HG03108 (cell line): ENCODE data around the gene LIMA1.
"Not testable (repeated sequence)": the region's sequence is repeated elsewhere in the genome, so short reads cannot be mapped to it uniquely, and the experiment has no call there.

ENCODE experiments used
- ATAC-seq: cut with Tn5 transposase; IDR thresholded peaks from one replicate; pipeline ENCODE4 v1.9.1; 2021; ENCODE audit warnings: moderate library complexity; ENCODE audit not compliant: unreplicated experiment

LIMA1 gene

DNA sequence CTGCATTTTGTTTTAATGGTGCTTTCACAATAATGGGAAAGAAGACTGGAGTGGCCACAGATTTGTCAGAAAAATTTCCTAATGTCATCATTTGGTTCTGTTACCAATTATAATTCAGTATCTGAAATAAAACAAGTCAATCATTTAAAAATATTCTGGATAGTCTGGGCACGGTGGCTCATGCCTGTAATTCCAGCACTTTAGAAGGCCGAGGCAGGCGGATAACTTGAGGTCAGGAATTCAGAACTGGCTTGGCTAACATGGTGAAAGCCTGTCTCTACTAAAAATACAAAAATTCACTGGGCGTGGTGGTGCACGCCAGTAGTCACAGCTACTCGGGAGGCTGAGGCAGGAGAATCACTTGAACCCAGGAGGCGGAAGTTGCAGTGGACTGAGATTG is 4.0 kb upstream of the LIMA1 start:
- no peak for ATAC-seq

DNA sequence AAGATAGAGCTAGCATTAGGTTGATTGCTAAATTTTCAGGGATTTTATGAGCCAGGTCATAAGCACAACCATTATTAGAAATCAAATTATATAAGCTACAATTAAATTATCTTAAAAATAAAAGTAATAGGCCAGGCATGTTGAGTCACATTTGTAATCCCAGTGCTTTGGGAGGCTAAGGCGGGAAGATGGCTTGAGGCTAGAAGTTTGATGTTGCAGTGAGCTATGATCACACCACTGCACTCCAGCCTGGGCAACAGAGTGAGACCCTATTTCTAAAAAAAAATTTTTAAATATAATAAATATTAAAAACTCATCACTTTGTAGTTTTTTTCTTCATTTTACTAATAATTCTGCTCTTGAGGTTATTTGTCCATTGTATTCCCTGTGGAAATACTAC is 1.9 kb upstream of the LIMA1 start:
- ATAC-seq: no peak

DNA sequence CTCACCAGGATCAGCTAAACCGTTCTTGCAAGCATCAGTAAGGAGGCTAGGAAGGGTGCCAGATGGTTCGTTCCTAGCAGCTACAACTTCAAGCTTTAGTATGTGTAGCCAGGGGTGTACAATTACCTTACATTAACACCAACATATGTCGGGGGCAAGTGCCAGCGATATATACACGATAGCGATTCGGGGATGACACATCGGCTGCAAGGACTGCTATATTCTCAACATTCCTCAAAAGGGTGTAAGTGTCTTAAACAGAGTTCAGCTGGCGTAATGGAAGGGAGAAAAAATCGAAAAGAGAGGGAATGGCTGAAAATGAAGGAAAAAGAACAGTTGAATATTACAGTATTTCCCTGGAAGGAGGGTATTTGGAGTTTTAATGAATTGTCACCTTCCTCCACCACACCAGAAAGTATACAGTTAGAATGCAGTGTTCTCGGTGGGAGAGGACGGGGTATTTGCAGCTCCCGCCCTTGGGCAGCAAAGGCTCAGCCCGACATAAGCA is 545 bp downstream of the LIMA1 start:
- no peak for ATAC-seq

DNA sequence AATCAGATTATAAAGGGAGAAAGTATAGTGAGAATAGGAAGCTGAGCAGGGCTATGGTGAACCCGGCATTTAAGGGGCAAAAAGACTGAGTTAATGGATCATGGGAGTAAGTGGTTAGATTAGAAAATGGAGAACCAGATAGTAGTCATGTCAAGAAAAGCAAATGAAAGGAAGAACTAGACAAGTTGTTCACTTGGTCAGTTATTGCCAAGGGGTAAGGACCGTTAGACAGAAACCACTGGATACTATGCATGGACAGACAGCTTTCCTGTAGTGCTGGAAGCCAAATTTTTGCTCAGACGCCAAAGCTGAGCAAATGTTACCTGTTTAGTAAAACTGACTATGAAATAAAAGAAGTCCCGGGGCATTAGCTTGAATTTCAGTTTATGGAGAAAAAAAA is 3.8 kb downstream of the LIMA1 start:
- ATAC-seq: no peak

DNA sequence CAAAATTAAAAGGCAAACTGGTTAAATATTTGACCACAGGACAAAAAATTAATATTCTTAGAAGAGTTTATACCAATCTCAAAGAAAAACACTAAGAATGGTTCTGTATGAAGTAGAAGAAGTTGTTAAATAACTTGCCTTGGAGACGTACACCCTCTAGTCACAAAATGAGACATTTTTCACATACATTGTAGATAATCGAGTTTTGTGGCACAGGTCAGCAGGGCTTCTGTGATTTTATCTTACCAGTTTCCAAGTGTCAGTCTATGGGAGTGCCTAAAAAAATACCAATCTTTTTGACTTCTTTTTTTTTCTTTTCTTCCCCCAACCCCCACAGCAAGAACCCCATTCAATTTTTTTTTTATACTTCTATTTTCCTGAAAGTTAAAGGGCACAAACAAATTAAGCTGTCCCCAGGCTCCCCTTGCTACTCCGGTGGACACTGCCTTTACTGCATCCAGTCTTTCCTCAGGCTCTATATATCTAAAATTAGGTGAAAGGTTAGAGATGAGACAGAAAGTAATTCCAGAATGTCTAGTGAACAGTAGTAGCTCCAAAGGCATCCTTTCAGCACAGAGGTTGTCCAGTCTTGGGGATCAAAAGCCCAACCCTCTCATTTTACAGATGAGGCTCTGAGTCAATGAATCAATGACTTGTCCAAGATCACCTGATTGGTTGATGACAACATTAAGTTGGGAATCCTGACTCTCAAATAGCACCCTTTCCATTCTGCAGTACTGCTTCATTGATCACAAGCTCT is 6.2 kb downstream of the LIMA1 start:
- no peak for ATAC-seq

DNA sequence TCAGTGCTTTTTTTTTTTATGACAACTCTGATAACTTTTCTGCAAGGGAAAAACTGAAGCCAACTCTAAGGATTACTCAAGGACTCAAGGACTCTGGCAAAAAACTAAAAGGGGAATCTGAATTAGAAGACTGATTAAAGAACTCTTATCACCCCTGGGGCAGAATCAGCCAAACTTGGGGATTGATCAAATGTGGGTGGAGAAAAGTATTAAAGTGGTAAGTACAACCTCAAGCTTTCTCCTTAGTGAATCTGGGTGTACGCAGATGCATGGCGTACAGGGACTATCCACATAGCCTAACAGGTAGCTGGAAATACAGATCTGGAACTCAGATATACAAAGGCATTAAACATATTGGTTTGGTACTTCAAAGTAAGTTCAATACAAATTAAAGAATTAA is 7.3 kb downstream of the LIMA1 start:
- no peak for ATAC-seq

DNA sequence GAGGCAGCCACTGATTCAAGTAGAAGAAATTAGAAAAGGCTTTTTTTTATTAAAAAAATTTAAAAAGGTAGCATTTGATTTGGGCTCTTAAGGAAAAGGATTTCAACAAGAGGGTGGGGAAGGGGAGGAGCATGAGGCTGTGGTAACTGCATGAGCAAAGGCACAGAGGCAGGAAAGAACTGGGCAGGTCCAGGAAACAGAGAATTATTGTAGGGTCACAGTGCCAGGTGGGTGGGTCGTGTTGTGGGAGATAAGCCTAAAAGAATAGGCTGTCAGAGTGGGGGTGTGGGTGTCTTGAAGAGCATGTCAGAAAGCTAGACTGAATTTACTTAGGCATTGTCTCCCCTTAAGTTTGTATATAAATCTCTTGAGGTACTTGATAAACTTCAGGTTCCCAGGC is 7.8 kb downstream of the LIMA1 start:
- no peak for ATAC-seq

DNA sequence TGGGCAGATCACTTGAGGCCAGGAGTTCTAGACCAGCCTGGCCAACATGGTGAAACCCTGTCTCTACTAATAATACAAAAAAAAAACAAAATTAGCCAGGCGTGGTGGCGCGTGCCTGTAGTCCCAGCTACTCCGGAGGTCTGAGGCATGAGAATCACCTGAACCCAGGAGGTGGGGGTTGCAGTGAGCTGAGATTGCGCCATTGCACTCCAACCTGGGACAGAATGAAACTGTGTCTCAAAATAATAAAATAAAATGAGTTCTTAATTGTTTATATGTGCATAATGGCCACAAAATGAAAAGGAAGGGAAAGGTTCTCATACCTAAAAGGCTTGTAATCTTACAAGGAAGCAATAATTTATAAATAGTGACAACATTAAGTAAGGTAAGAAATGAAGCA is 8.2 kb downstream of the LIMA1 start:
- not testable (repeated sequence) for ATAC-seq

DNA sequence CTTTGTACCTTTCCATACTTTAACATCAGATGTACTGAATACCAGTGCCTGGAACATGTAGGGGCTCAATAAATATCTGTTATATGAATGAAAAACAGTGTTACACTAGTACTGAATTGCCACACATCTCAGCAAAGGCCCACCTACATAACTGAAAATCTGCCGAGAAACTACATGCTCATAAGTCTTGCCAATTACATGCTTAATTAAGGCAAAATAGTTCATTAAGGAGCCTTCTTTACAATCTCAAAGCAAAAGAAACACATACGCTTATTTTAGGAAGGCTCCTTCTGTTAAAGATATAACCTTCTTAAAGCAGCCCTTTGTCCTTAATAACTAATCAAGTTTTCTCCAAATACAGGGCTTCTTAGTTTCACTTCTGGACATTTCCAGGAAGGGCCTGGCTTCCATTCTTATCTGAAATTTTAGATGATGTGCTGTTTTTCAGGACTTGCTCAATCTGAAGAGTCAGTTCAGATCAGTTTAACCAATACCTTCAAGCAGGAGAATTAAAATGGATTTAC is 11.5 kb downstream of the LIMA1 start:
- ATAC-seq: no peak

DNA sequence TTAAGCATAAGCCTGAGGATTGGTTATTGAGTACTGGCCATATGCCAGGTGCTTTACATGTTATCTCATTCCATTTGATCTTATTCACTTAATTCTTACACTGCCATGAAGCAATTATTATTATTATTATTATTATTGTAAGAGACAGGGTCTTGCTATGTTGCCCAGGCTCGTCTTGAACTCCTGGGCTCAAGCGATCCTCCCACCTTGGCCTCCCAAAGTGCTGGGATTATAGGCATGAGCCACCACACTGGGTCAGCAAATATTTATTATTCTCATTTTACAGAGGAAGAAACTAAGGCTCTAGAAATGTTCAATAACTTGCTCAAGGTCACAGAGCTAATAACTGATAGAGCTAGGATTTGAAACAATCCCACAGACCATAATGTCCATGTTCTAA is 14.8 kb downstream of the LIMA1 start:
- ATAC-seq: no peak

DNA sequence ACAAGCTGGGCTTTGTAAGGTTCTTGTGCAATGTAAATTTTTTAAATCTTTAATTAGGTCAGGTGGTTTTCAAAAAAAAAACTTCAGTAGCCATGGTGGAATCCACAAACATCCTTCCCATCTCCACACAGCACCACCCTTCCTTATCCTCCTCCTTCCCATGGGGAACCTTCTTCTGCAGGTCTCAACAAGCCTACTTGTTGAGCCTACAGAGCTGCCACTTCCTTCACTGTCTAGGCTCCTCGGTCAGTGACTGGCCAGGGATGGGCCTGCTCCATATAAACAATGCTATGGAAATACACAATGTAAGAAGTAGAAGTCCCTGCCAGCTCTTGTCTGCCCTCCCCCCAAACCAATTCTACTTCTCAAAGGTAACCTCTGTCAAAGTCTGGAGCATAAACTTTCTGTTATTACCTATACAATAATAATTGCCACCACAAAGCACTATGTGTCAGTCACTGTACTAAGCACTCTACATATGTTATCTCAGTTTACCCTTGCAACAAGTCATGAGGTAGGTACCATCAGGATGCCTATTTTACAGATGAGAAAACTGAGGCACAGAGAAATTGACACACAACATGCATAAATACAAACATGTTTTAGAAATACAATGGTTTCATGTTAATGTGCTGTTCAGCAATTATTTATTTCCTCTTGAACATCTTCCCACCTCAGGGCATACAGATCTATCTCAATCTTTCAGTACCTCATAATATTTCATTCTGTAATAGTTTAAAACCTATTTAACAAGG is 17.4 kb downstream of the LIMA1 start:
- no peak for ATAC-seq

DNA sequence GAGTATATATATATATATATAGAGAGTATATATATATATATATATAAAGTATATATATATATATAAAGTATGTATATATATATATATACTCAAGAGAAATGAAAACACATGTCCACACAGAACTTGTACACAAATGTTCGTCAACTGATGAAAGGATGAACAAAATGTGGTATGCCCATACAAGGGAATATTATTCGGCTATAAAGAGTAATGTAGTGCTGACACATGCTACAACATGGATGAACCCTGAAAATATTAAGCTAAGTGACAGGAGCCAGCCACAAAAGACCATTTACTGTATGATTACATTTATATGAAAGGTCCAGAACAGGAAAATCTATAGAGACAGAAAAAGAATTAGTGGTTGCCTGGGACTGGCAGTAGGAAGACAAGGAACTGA is 19.5 kb downstream of the LIMA1 start:
- ATAC-seq: no peak

DNA sequence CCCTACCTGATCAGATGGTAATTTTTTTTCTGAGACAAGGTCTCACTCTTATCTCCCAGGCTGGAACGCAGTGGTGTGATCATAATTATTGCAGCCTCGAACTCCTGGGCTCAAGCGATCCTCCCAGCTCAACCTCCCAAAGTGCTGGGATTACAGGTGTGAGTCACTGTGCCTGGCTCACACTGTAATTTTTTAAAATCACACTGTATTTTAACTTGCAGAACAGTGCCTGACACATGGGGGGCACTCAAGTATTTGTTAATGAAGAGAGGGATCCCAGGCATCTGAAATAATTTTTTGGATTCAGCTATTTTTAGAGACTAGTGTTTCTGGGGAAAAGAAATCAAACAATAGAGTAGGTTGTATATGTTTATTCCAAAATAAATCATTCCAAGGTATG is 21.7 kb downstream of the LIMA1 start:
- ATAC-seq: no peak

DNA sequence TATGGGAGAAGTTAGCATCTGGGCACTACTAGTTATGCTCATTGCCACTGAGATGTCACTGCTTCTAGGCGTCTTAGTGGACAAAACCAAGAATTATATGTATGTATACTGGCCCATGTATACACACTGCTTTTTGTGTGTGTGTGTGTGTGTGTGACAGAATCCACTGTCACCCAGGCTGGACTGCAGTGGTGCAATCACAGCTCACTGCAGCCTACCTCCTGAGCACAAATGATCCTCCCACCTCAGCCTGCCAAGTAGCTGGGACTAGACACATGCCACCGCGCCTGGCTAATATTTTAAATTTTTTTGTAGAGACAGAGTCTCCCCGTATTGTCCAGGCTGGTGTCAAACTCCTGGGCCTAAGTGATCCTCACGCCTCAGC is 25.2 kb downstream of the LIMA1 start:
- ATAC-seq: no peak

DNA sequence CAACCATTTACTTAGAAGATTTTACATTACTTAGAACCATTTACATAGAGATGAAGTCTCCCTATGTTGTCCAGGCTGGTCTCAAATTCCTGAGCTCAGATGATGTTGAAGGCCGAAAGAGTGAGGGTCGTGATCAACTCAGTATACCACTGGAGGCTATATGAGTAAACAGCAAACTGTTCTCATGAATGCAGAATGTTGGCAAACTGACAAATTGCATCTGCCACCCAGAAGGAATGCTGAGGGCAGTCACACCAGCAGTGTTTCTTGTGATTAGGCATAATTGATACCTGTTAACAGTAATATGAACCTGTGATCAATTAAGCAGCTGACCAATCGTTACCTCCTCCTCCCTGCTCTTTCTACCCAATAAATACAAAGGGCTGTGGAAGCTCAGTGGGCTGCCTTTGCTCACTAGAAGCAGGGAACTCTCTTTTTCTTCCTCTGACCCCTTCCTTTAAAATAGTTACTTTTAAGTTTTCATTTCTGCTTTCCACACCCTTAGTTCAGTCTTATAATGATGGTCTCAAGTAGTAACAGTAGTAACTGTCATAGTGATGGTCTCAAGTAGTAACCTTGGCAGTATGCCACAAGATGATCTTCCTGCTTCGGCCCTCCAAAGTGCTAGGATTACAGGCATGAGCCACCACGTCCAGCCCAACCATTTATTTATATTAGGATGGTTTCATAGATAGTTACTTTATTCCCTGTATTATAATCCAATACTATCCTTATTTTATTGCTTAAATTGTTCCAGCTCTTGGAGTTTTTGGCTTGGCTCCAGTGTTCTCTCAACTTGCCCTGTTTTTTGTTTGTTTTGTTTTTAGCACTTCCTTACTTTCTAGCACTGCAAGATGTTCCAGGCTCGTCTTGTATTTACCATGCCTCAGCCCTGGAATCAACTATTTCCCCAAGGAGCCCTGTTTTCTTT is 25.8 kb downstream of the LIMA1 start:
- no peak for ATAC-seq

DNA sequence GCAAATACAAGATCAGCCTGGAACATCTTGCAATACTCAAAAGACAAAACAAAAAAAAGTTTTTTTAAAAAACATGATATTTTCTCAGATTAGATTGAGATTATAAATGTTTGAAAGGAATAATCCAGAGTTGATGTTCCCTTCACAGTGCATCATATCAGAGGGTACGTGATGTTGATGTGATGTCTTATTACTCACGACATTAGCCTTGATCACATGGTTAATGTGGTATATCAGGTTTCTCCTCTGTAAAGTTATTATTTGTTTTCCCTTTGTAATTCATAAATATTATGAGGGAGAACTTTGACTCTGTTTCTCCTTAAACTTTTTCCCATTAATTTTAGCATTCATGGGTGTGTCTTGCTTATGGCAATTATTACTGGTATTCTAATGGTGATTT is 26.6 kb downstream of the LIMA1 start:
- ATAC-seq: no peak

DNA sequence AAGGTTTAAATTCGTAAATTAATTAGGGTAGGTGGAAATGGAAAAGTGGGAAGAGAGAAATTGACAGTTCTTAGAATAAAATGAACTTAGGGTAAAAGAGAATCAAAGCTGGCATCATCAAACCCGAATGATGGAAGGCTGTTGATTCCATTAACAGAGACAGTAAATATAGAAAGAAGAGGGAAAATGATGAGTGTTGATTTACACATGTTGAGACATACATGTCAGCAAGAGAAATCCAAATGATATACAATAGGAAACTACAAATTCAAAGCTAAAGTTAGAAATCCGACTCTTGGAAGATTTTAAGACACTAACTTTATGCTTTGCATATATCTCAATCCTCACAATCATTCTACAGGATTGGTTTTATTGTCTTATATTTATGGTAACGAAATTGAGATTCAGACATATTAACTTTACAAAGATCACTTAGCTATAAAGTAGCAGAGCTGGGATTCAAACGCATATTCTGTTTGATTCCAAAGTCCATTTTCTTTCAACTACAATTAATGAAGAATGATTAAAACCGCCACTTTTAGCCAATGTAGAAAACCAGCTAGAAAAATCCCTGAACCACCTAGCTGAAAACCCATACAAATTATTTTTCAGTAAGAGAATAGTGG is 30.2 kb downstream of the LIMA1 start:
- ATAC-seq: no peak

DNA sequence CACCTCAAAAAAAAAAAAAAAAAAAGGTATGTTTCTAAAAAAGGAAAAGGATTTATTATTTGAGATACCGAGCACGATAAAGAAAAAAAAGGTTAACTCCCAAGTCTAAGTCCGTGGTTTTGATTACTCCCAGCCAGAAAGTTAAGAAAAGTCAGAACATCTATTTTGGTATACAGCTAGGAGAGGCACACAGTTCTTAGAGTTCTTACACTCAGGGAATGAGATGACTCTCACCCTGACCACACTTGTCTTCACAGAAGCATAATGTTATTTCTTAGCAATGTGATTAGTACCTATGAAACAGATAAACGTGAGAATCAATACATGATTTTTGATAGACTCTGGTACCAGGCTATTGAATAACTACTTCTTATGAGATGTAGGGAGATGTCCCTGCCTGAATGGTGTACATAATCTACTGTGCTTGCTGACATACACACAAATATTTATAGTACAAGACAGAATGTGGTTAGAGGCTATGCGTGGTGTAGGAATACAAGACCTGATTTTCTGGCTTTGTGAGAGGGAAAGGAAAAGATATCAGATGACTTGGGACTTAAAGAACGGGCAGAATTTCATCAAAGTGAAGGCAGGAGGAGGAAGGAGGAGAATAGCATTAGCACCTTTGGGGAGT is 31.6 kb downstream of the LIMA1 start:
- ATAC-seq: no peak

DNA sequence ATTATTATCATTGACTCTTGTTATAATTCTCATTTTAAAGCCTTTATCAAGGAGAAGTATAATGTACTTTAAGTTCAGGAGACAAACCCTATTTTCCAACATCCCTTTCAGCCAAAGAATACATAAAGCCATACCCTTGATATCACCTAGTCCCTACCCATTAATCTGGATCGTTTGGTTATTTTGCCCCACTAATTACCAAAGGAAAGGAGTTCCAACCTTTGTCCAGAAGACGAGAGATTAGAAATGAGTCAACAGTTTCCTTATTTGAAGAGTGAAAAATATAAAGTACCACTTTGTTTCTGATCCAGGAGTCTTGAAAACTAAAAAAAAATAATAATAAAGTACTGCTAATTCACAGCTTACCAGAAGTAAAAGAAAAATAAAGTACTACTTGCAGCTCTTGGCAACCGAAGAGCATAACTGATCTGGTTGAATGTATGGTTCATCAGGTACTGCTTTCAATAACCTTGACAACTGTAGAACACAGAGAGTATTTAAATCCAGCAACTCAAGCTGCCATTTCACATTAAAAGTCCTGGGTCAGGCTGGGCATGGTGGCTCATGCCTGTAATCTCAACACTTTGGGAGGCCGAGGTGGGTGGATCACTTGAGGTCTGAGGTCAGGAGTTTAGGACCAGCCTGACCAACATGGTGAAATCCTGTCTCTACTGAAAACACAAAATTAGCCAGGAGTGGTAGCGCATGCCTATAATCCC is 33.7 kb downstream of the LIMA1 start:
- no peak for ATAC-seq

DNA sequence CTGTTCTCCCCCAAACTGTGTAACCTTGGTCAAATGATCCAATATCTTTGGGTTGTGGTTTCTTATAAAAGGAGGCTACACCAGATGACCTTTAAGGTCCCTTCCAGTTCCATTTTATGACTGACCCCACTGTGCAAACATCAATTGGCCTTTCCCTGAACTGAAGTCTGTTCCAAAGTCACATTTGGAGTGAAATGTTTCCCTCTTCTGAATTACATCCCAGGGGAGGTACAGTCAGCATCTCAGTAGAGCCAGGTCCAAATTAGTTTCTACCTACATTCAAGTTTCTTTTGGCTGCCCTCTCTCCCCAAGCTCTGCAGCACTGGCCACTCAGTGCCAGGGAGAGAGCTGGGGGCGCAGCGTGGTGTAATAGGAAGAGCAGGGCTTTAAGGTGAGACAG is 34.4 kb downstream of the LIMA1 start:
- ATAC-seq: no peak
